Neural cell (in vitro differentiated cells): ENCODE results near the gene BHMT.

Source experiments
- CTCF ChIP-seq: fragments of 450-650 bp; IDR thresholded peaks from 2 replicates; pipeline ENCODE4 v1.5.1; 2014; ENCODE audit warnings: antibody characterized with exemption, mild to moderate bottlenecking, moderate library complexity; ENCODE audit not compliant: poor library complexity, severe bottlenecking
- POLR2AphosphoS5 ChIP-seq: IDR thresholded peaks from 2 replicates; pipeline ENCODE4 v1.6.1; 2012

- TF ChIP-seq POLR2AphosphoS5, result no peak
- no peak for TF ChIP-seq CTCF
Measured at GRCh38 chr5:79149433-79149832, 37.8 kb downstream of the BHMT start.
